ENCODE measurements around the gene NRN1L. TPM values are rescaled to one million over a fixed set of nuclear protein-coding genes. Genes with fewer than 3 reads are reported as not detected.
"Not testable (repeated sequence)": the region's sequence is repeated elsewhere in the genome, so short reads cannot be mapped to it uniquely, and the experiment has no call there.

NRN1L gene
- total RNA-seq, 2 donors from 2014 or later, result 0.50 TPM; not detected in 1

- intact Hi-C loops (cut with DNase I), result no loop called here
- no peak for ATAC-seq
- no peak for DNase-seq
Observed at GRCh38 chr16:67907397-67908180, 22.9 kb downstream of the NRN1L start.

- DNase-seq (no peak), ATAC-seq (no peak)
- intact Hi-C loops (cut with DNase I), result no loop called here
Observed at GRCh38 chr16:67909056-67909742, 24.5 kb downstream of the NRN1L start.

- intact Hi-C loops (cut with DNase I), result no loop called here
- ATAC-seq, result no peak
- DNase-seq, result no peak
Observed at GRCh38 chr16:67910158-67910557, 25.5 kb downstream of the NRN1L start.

- intact Hi-C loops (cut with DNase I), result no loop called here
- ATAC-seq (no peak), DNase-seq (no peak)
Observed at GRCh38 chr16:67914758-67915495, 30.2 kb downstream of the NRN1L start.

GRCh38 chr16:67915496-67915769 is 30.7 kb downstream of the NRN1L start:
- intact Hi-C loops (cut with DNase I); ATAC-seq; DNase-seq: not testable (repeated sequence)

- ATAC-seq, result no peak
- DNase-seq, result no peak
- intact Hi-C loops (cut with DNase I), result no loop called here
Observed at GRCh38 chr16:67915831-67916723, 31.4 kb downstream of the NRN1L start.

GRCh38 chr16:67917140-67917851 is 32.6 kb downstream of the NRN1L start:
- intact Hi-C loops (cut with DNase I), result no loop called here
- ATAC-seq (peak; percentile 75 to 94), DNase-seq (peak; percentile 59)

- intact Hi-C loops (cut with DNase I), result no loop called here
- peak; percentile 51 to 90 for ATAC-seq
Observed at GRCh38 chr16:67917852-67918236, 33.2 kb downstream of the NRN1L start.

GRCh38 chr16:67919622-67920221 is 35.0 kb downstream of the NRN1L start:
- intact Hi-C loops (cut with DNase I), result loop anchor here (5.0 to 10.0 kb wide), 2 partner anchors 87 to 245 kb away; no protein-coding TSS in a partner anchor

More at GRCh38 chr16:67917852-67918236, 33.2 kb downstream of the NRN1L start:
- no peak for DNase-seq

GRCh38 chr16:67922221-67922620 is 37.5 kb downstream of the NRN1L start:
- DNase-seq, result no peak
- no peak for ATAC-seq
- intact Hi-C loops (cut with DNase I), result loop anchor here (5.0 to 10.0 kb wide), 2 partner anchors 90 to 247 kb away; no protein-coding TSS in a partner anchor

More at GRCh38 chr16:67919622-67920221, 35.0 kb downstream of the NRN1L start:
- DNase-seq (no peak), ATAC-seq (no peak)

GRCh38 chr16:67922740-67923139 is 38.1 kb downstream of the NRN1L start:
- DNase-seq, result no peak
- intact Hi-C loops (cut with DNase I), result loop anchor here (5.0 to 10.0 kb wide), 2 partner anchors 90 to 248 kb away; no protein-coding TSS in a partner anchor
- ATAC-seq, result no peak

GRCh38 chr16:67923414-67924116 is 38.9 kb downstream of the NRN1L start:
- peak in 1 of 2 donors; percentile 43 for ATAC-seq
- no peak for DNase-seq
- intact Hi-C loops (cut with DNase I), result loop anchor here (5.0 to 10.0 kb wide), 2 partner anchors 91 to 249 kb away; no protein-coding TSS in a partner anchor

GRCh38 chr16:67924140-67924906 is 39.6 kb downstream of the NRN1L start:
- peak in 1 of 2 donors; percentile 27 for ATAC-seq
- no peak for DNase-seq
- intact Hi-C loops (cut with DNase I), result loop anchor here (5.0 to 10.0 kb wide), 2 partner anchors 92 to 250 kb away; no protein-coding TSS in a partner anchor

GRCh38 chr16:67926181-67926750 is 41.6 kb downstream of the NRN1L start:
- DNase-seq (no peak), ATAC-seq (no peak)
- intact Hi-C loops (cut with DNase I), result loop anchor here (5.0 to 10.0 kb wide), 3 partner anchors 44 to 251 kb away; partner anchors contain the start of gene NRN1L (in 2 of the 2)

GRCh38 chr16:67927131-67927941 is 42.7 kb downstream of the NRN1L start:
- no peak for DNase-seq
- no peak for ATAC-seq
- intact Hi-C loops (cut with DNase I), result loop anchor here (5.0 to 10.0 kb wide), 3 partner anchors 45 to 253 kb away; partner anchors contain the start of gene NRN1L (in 2 of the 2)
